Panc1 (cell line): ENCODE data around the gene FAM83C.

Experiments
- CTCF ChIP-seq: fragments of 450-650 bp; IDR thresholded peaks from 2 replicates; pipeline ENCODE4 v1.5.1; 2017; ENCODE audit warnings: mild to moderate bottlenecking
- POLR2AphosphoS5 ChIP-seq: IDR thresholded peaks from 2 replicates; pipeline ENCODE4 v1.6.1; 2012; ENCODE audit warnings: mild to moderate bottlenecking, low read depth, low read length, moderate library complexity

- TF ChIP-seq CTCF (no peak), POLR2AphosphoS5 (no peak)
These were observed 5.2 kb downstream of the FAM83C start for GRCh38 chr20:35286899-35287508.
